Measurements from ENCODE around the gene BEND2.
"Not testable (repeated sequence)": the region's sequence is repeated elsewhere in the genome, so short reads cannot be mapped to it uniquely, and the experiment has no call there.

BEND2 gene

GRCh38 chrX:18220786-18221185, at the start of gene BEND2:
Gene BEND2, minus strand, starts transcription at chrX:18220886. Its CDS starts 136 bp downstream, at chrX:18220750.
- DNase-seq = no peak

- no peak for DNase-seq
Measured at GRCh38 chrX:18255059-18255458, 34.4 kb upstream of the BEND2 start.

GRCh38 chrX:18252644-18253359, 32.1 kb upstream of the BEND2 start:
- no peak for DNase-seq

GRCh38 chrX:18229646-18230045, 9.0 kb upstream of the BEND2 start:
- not testable (repeated sequence) for DNase-seq

- DNase-seq = no peak
Measured at GRCh38 chrX:18228069-18228468, 7.4 kb upstream of the BEND2 start.

- DNase-seq = no peak
Measured at GRCh38 chrX:18227458-18227857, 6.8 kb upstream of the BEND2 start.

- no peak for DNase-seq
Measured at GRCh38 chrX:18210470-18210869, 10.2 kb downstream of the BEND2 start.

- DNase-seq = no peak
Measured at GRCh38 chrX:18206657-18207056, 14.0 kb downstream of the BEND2 start.

- no peak for DNase-seq
Measured at GRCh38 chrX:18203631-18204030, 17.1 kb downstream of the BEND2 start.

GRCh38 chrX:18194688-18195087, 26.0 kb downstream of the BEND2 start:
- DNase-seq = peak; percentile 14

GRCh38 chrX:18179446-18179845, 41.2 kb downstream of the BEND2 start:
- no peak for DNase-seq

- DNase-seq = no peak
Measured at GRCh38 chrX:18174971-18175370, 45.7 kb downstream of the BEND2 start.

- no peak for DNase-seq
Measured at GRCh38 chrX:18174209-18174608, 46.5 kb downstream of the BEND2 start.

GRCh38 chrX:18173494-18174180, 47.0 kb downstream of the BEND2 start:
- DNase-seq = peak; percentile 36

GRCh38 chrX:18172970-18173369, 47.7 kb downstream of the BEND2 start:
- no peak for DNase-seq

- no peak for DNase-seq
Measured at GRCh38 chrX:18170910-18171309, 49.8 kb downstream of the BEND2 start.

- DNase-seq = no peak
Measured at GRCh38 chrX:18166068-18166467, 54.6 kb downstream of the BEND2 start.

GRCh38 chrX:18160369-18160768, 60.3 kb downstream of the BEND2 start:
- no peak for DNase-seq

GRCh38 chrX:18158963-18159362, 61.7 kb downstream of the BEND2 start:
- DNase-seq = no peak

- DNase-seq = no peak
Measured at GRCh38 chrX:18151649-18152048, 69.0 kb downstream of the BEND2 start.

- no peak for DNase-seq
Measured at GRCh38 chrX:18151157-18151556, 69.5 kb downstream of the BEND2 start.

GRCh38 chrX:18149454-18149853, 71.2 kb downstream of the BEND2 start:
- no peak for DNase-seq

- DNase-seq = no peak
Measured at GRCh38 chrX:18146954-18147353, 73.7 kb downstream of the BEND2 start.

- no peak for DNase-seq
Measured at GRCh38 chrX:18146009-18146408, 74.7 kb downstream of the BEND2 start.

- no peak for DNase-seq
Measured at GRCh38 chrX:18136816-18137215, 83.9 kb downstream of the BEND2 start.
